Upper lobe of right lung (tissue), 1 donor: ENCODE results near the gene B3GNT8. TPM values are rescaled to one million over a fixed set of nuclear protein-coding genes. Genes with fewer than 3 reads are reported as not detected.
A peak's percentile ranks its signal among the peaks of the same experiment; 100 is the strongest.
"Not testable (repeated sequence)": the region's sequence is repeated elsewhere in the genome, so short reads cannot be mapped to it uniquely, and the experiment has no call there.

Experiments
- ATAC-seq: fragments of 200-7000 bp; cut with Tn5 transposase; one replicate; pipeline ENCODE4 v1.9.1; 2020; ENCODE audit warnings: mild to moderate bottlenecking, moderate library complexity
- DNase-seq: peaks from one replicate; pipeline ENCODE4 v3.0.0-alpha.2; 2020
- H3K27ac ChIP-seq: fragments of 200-600 bp; one replicate; pipeline ENCODE4 v1.8.0; 2022
- H3K27me3 ChIP-seq: fragments of 200-600 bp; one replicate; pipeline ENCODE4 v1.8.0; 2022; ENCODE audit warnings: mild to moderate bottlenecking
- H3K36me3 ChIP-seq: fragments of 200-600 bp; one replicate; pipeline ENCODE4 v1.8.0; 2022
- H3K4me1 ChIP-seq: fragments of 200-600 bp; one replicate; pipeline ENCODE4 v1.8.0; 2022
- H3K4me3 ChIP-seq: fragments of 200-600 bp; one replicate; pipeline ENCODE4 v1.8.0; 2022; ENCODE audit warnings: mild to moderate bottlenecking
- H3K9me3 ChIP-seq: fragments of 200-600 bp; one replicate; pipeline ENCODE4 v1.8.0; 2022
- CTCF ChIP-seq: fragments of 200-600 bp; IDR thresholded peaks from one replicate; pipeline ENCODE4 v1.8.0; 2022; ENCODE audit warnings: antibody characterized with exemption
- intact Hi-C: fragments of 100-400 bp; cut with DNase I; formaldehyde crosslinking; loops from one replicate; pipeline ENCODE4 v1.11.0; 2022
- total RNA-seq: library from RNA; stranded (reverse); fragmentation: NEBNext Ultra II Directional; extraction: Animal tissue kit (Norgen Biotek cat#: 25700); gene quantifications from one replicate; pipeline ENCODE4 v1.2.1, GENCODE V29; 2021
- donor health status: DM: no; HTN: yes; CAD: no; lungs with severe emphysema.

The B3GNT8 gene
- total RNA-seq, 1 donor from 2014 or later, result 31.3 TPM

- Histone ChIP-seq H3K4me1 (peaks cover 5% of the 10 kb centered on the region), H3K27ac (peak within 1 kb of the TSS; percentile 90), H3K9me3 (no peaks in the 10 kb centered on the region), H3K27me3 (no peaks in the 10 kb centered on the region), H3K36me3 (peaks cover 11% of the 10 kb centered on the region), H3K4me3 (peak within 1 kb of the TSS; percentile 72)
- ATAC-seq, result peak; percentile 96
- peak; percentile 59 for TF ChIP-seq CTCF
- intact Hi-C loops, result loop anchor here (10.0 kb wide), 1 partner anchor 135 kb away; the partner anchor contains the start of gene CEACAM21
- peak; percentile 97 for DNase-seq
These were observed 12.5 kb upstream of the B3GNT8 start, which contains the start of gene DMAC2 for GRCh38 chr19:41439441-41440222. Gene DMAC2 (minus strand): TSS chr19:41439912. CDS start chr19:41439899, 13 bp downstream.

DNA sequence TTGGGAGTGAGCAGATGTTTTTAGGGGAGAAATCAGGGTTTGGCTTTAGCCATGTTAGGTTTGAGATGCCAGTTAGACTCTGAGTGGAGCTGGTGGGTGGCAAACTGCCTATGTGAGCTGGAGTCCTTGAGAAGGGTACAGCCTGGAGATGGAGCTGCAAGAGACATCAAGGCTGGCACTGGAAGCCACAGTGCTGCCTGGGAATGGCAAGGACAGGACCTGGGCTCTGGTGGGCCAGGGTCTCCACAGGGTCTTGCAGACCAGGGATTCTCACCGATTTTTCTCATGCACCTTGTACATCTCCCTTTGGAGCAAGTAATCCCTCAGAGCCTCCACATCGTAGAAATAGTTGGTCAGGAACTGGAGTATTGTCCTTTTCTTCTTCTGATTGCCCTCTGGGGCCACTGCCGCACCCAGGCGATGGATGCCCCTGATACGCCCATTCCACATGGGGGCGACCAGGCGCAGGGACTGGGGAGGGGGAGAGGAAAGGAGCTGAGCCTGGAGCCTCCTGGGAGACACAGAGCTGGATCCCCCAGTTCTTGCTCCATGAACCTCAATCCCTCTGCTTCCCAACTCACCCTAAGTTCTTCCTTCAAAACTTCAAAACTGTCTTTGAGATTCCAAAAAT lies 10.9 kb upstream of the B3GNT8 start:
- DNase-seq, result peak; percentile 48
- intact Hi-C loops, result no loop called here
- no peaks in the 10 kb centered on the region for H3K27me3 ChIP-seq
- peaks cover 5% of the 10 kb centered on the region for H3K4me1 ChIP-seq
- no peak overlapping the region for H3K27ac ChIP-seq
- no peak for ATAC-seq
- no peak for TF ChIP-seq CTCF
- peaks cover 18% of the 10 kb centered on the region for H3K36me3 ChIP-seq
- no peaks in the 10 kb centered on the region for H3K9me3 ChIP-seq
- no peak overlapping the region for H3K4me3 ChIP-seq

GRCh38 chr19:41436674-41436951 lies 9.4 kb upstream of the B3GNT8 start:
- no peak overlapping the region for H3K4me3 ChIP-seq
- TF ChIP-seq CTCF, result no peak
- H3K36me3 ChIP-seq, result peaks cover 30% of the 10 kb centered on the region
- intact Hi-C loops, result no loop called here
- peaks cover 5% of the 10 kb centered on the region for H3K4me1 ChIP-seq
- DNase-seq (no peak), ATAC-seq (no peak)
- H3K9me3 ChIP-seq, result no peaks in the 10 kb centered on the region
- H3K27me3 ChIP-seq, result no peaks in the 10 kb centered on the region
- no peak overlapping the region for H3K27ac ChIP-seq

DNA sequence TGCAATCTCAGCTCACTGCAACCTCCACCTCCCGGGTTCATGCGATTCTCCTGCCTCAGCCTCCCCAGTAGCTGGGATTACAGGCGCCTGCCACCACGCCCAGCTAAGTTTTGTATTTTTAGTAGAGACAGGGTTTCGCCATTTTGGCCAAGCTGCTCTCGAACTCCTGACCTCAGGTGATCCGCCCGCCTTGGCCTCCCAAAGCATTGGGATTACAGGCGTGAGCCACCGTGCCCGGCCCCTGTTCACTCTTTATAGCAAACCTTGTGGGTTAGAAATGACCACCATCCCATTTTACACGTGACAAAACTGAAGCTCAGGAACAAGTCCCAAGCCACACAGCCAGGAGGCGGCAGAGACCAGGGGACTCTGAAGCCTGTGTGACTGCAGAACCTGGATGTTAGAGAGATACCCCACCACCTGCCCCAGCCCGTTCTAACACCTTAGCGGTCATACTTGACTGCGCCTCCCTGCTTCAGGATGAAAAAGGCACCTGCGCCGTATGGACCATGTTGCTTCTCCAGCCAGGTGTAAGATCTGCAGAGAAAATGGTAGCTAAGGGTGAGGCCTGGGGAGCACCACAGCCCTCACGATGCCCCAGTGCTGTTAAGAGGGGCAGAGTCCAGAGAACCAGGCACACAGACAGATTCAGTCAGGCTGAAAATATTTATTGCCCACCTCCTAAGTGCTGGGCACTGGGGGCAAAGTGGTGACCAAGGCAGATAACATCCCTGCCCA lies 8.9 kb upstream of the B3GNT8 start:
- no peak for ATAC-seq
- TF ChIP-seq CTCF, result no peak
- H3K4me1 ChIP-seq, result peaks cover 5% of the 10 kb centered on the region
- H3K4me3 ChIP-seq, result no peak overlapping the region
- peak; percentile 39 for DNase-seq
- intact Hi-C loops, result no loop called here
- peaks cover 35% of the 10 kb centered on the region for H3K36me3 ChIP-seq
- no peak overlapping the region for H3K27ac ChIP-seq
- H3K27me3 ChIP-seq, result no peaks in the 10 kb centered on the region
- H3K9me3 ChIP-seq, result no peaks in the 10 kb centered on the region

GRCh38 chr19:41435376-41435775 lies 8.2 kb upstream of the B3GNT8 start:
- H3K27me3 ChIP-seq, ATAC-seq, intact Hi-C loops, H3K4me3 ChIP-seq, H3K27ac ChIP-seq, H3K4me1 ChIP-seq, H3K9me3 ChIP-seq: not testable (repeated sequence)
- H3K36me3 ChIP-seq, result peaks cover 38% of the 10 kb centered on the region
- peak; percentile 41 for DNase-seq

GRCh38 chr19:41434450-41434849 lies 7.3 kb upstream of the B3GNT8 start:
- Histone ChIP-seq H3K36me3 (peaks cover 38% of the 10 kb centered on the region), H3K27ac (no peak overlapping the region)
- no peak for ATAC-seq

More at GRCh38 chr19:41434450-41434849, 7.3 kb upstream of the B3GNT8 start:
- no peaks in the 10 kb centered on the region for H3K27me3 ChIP-seq
- peaks cover 5% of the 10 kb centered on the region for H3K4me1 ChIP-seq
- no peak overlapping the region for H3K4me3 ChIP-seq
- no peak for TF ChIP-seq CTCF
- intact Hi-C loops, result no loop called here
- no peak for DNase-seq
- H3K9me3 ChIP-seq, result no peaks in the 10 kb centered on the region
